Renal cortex interstitium (tissue), 15 donors: ENCODE measurements around the gene CHEK2. TPM values are rescaled to one million over a fixed set of nuclear protein-coding genes. Genes with fewer than 3 reads are reported as not detected.
"Not testable (repeated sequence)": the region's sequence is repeated elsewhere in the genome, so short reads cannot be mapped to it uniquely, and the experiment has no call there.

Experiments used
- DNase-seq, 11 donors: peaks; one replicate each; pipeline ENCODE4 v3.0.0-alpha.2; 2013; ENCODE audit warnings: low read depth in 9 of 11, low spot score in 4 of 11; ENCODE audit errors: extremely low read depth in 1 of 11
- long read RNA-seq, 16 experiments: transcript quantifications; one replicate each; lab custom pipeline, GENCODE V29; 2026
- polyA plus RNA-seq, 3 donors: library from polyadenylated mRNA; unstranded; fragments of 120-200 nt; gene quantifications; one replicate each; pipeline ENCODE4 v1.2.1, GENCODE V29; 2013; ENCODE audit not compliant: insufficient read length in 3 of 3

The CHEK2 gene
- polyA plus RNA-seq: 10 to 100 TPM; 15.9 to 18.4 (median 16.8) TPM
- long read RNA-seq, donor 1, partial matches to known transcripts: 0 of 1 reads
- long read RNA-seq, donor 1, other reads (novel, unspliced or antisense): 0 of 1 reads
- long read RNA-seq, donor 2, partial matches to known transcripts: 0 of 3 reads
- long read RNA-seq, donor 2, other reads (novel, unspliced or antisense): 0 of 3 reads
- long read RNA-seq, donor 3, partial matches to known transcripts: 0 of 3 reads
- long read RNA-seq, donor 3, other reads (novel, unspliced or antisense): 0 of 3 reads
- long read RNA-seq, donor 4, partial matches to known transcripts: 11 of 14 reads
- long read RNA-seq, donor 4, other reads (novel, unspliced or antisense): 0 of 14 reads
- long read RNA-seq, donor 5, partial matches to known transcripts: 12 of 14 reads
- long read RNA-seq, donor 5, other reads (novel, unspliced or antisense): 0 of 14 reads
- long read RNA-seq, donor 6, partial matches to known transcripts: 7 of 10 reads
- long read RNA-seq, donor 6, other reads (novel, unspliced or antisense): 0 of 10 reads
- long read RNA-seq, donor 7, partial matches to known transcripts: 29 of 58 reads
- long read RNA-seq, donor 7, other reads (novel, unspliced or antisense): 25 of 58 reads
- long read RNA-seq, donor 8, partial matches to known transcripts: 10 of 15 reads
- long read RNA-seq, donor 8, other reads (novel, unspliced or antisense): 0 of 15 reads
- long read RNA-seq, donor 9, partial matches to known transcripts: 10 of 11 reads
- long read RNA-seq, donor 9, other reads (novel, unspliced or antisense): 0 of 11 reads
- long read RNA-seq, donor 10, partial matches to known transcripts: 10 of 13 reads
- long read RNA-seq, donor 10, other reads (novel, unspliced or antisense): 0 of 13 reads
- long read RNA-seq, donor 11, partial matches to known transcripts: 8 of 12 reads
- long read RNA-seq, donor 11, other reads (novel, unspliced or antisense): 0 of 12 reads
- long read RNA-seq, donor 12, partial matches to known transcripts: 11 of 13 reads
- long read RNA-seq, donor 12, other reads (novel, unspliced or antisense): 0 of 13 reads
- long read RNA-seq, donor 13, partial matches to known transcripts: 9 of 14 reads
- long read RNA-seq, donor 13, other reads (novel, unspliced or antisense): 0 of 14 reads
- long read RNA-seq, donor 14, partial matches to known transcripts: 11 of 16 reads
- long read RNA-seq, donor 14, other reads (novel, unspliced or antisense): 0 of 16 reads
- long read RNA-seq, donor 15, partial matches to known transcripts: 0 of 1 reads
- long read RNA-seq, donor 15, other reads (novel, unspliced or antisense): 0 of 1 reads
- long read RNA-seq, donor 16, partial matches to known transcripts: 26 of 33 reads
- long read RNA-seq, donor 16, other reads (novel, unspliced or antisense): 0 of 33 reads

DNA sequence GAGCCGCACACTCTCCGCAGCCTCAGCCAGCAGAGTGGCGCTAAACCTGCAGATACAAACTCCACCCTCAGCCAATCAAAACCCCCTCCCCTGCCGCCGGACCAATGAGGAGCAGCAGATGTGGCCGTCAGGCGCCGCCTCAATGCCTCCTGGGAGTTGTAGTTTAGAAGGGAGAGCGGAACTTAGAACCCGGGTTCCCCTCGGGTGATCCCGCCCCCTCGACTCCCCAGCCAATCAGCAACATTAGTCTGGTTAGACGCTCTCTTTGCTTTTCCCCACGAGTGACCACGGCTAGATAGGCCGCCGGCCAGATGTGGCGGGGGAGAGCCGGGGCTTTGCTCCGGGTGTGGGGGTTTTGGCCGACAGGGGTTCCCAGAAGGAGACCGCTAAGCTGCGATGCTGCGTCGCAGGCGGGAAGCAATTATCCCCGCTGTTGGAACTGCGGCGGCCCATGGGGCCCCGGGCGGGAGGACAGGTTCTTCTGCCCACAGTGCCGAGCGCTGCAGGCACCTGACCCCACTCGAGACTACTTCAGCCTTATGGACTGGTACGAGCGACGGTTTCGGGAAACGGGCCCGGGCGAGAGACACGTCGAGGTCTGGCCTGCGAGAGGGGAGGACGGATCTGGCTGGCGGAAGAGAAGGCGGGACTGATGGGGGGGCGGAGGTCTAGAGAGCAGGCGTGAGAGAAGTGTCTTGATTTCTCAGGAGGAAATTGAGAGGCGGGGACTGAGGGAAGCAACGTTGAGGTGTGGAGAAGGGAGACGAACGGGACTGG is at the start of gene CHEK2, which contains the start of gene HSCB:
Gene CHEK2, minus strand, starts transcription at position 36 of the 777 bp plus-strand sequence. CDS start 7,099 bp downstream, outside the sequence.
Gene HSCB, plus strand, starts transcription at position 255 of the 777 bp plus-strand sequence. Its CDS starts 57 bp downstream, at position 312.
- DNase-seq: peak; percentile 94 to 99 (median 97)

DNA sequence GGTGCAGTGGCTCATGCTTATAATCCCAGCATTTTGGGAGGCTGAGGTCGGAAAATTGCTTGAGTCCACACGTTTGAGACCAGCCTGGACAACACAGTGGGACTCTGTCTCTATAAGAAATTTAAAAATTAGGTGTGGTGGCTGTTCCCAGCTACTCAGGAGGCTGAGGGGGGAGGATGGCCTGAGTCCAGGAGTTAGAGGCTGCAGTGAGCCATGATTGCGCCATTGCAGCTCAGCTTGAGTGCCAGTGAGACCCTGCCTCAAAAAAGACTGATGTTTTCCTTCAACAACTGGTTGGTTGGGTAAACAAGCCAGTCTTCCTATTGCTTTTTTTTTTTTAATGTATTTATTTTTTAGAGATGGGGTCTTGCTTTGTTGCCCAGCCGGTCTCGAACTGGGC is 49.5 kb upstream of the CHEK2 start:
- DNase-seq: no peak

- no peak for DNase-seq
These were observed 47.0 kb upstream of the CHEK2 start for GRCh38 chr22:28788601-28789000.

GRCh38 chr22:28783786-28784671 is 42.4 kb upstream of the CHEK2 start:
- DNase-seq: peak in 1 of 11 donors; percentile 38

DNA sequence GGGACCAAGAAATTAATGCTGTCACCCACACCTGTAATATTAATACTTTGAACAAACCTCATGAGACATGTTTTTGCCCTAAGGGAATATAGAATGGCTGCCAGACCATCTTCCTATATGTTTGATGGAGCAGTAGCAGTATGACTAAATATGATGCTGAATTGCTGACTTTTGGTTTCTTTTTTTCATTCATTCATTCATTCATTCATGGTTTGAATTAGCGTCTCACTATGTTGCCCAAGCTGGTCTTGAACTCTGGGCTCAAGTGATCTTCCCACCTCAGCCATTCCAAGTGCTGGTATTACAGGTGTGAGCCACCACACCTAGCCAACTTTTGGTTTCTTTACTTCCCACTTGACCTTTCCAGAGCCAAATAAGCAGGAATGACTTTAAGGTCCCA is 38.7 kb upstream of the CHEK2 start:
- DNase-seq: no peak

- no peak for DNase-seq
These were observed 38.2 kb upstream of the CHEK2 start for GRCh38 chr22:28779833-28780232.

- DNase-seq: no peak
These were observed 32.8 kb upstream of the CHEK2 start for GRCh38 chr22:28774378-28774777.

- DNase-seq: peak in 1 of 11 donors; percentile 9
These were observed 31.8 kb upstream of the CHEK2 start for GRCh38 chr22:28773461-28773867.

- peak; percentile 85 to 96 (median 93) for DNase-seq
These were observed 31.2 kb upstream of the CHEK2 start, which contains the start of gene CCDC117 for GRCh38 chr22:28772633-28773460. TSS of gene CCDC117 (plus strand) at chr22:28772695. CDS start at chr22:28772850, 155 bp downstream.

- DNase-seq: no peak
These were observed 29.7 kb upstream of the CHEK2 start for GRCh38 chr22:28771195-28771791.

- DNase-seq: no peak
These were observed 27.9 kb upstream of the CHEK2 start for GRCh38 chr22:28769394-28770085.

DNA sequence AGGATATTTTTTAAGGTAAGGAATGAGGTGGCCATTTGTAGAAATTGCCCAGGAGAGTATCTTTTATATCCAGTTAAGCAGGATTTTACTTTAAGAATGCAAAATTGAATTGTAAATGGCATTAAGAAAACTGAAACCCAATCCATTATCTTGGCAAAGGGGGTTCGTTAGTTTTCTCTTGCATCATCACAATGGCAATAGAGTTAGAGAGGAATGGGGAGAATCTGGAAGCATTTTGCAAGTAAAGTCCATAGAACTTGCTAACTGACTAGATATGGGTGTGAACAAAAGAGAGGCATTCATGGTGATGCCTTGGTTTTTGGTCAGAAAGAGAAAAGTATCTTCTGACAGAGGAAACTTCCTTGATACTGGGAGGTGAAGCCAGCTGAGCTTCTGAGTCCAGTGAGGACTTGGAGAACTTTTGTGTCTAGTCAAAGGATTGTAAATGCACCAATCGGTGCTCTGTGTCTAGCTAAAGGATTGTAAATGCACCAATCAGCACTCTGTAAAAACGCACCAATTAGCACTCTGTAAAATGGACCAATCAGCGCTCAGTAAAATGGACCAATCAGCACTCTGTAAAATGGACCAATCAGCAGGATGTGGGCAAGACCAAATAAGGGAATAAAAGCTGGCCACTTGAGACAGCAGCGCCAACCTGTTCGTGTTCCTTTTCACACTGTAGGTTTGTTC is 27.2 kb upstream of the CHEK2 start:
- no peak for DNase-seq

DNA sequence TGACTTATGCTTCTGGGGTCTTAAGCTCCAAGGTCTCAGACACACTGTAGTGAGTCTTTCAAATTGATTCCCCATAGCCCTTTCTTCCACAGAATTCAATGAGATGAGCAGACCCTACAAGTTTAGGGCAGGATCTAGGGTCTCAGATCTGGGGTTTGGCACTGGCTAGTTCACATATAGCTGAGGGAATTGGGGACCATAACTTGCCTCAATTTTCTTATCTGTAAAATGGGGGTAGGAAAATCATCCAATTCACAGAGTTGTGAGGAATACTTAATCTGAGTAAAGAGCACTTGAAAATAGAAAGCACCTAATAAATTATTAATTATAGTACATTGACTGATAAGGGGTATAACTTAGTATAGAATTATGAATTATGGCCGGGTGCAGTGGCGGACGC is 25.0 kb upstream of the CHEK2 start:
- DNase-seq: no peak

DNA sequence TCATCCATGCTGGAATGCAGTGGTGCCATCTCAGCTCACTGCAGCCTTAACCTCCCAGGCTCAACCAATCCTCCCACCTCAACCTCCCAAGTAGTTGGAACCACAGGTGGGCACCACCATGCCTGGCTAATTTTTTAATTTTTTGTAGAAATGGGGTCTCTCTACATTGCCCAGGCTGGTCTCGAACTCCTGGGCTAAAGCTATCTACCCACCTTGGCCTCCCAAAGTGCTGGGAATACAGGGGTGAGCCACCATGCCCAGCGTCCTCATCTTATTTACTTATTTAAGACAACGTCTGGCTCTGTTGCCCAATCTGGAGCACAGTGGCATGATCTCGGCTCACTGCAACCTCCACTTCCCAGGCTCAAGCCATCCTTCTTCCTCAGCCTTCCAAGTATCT is 20.4 kb upstream of the CHEK2 start:
- DNase-seq: not testable (repeated sequence)

DNA sequence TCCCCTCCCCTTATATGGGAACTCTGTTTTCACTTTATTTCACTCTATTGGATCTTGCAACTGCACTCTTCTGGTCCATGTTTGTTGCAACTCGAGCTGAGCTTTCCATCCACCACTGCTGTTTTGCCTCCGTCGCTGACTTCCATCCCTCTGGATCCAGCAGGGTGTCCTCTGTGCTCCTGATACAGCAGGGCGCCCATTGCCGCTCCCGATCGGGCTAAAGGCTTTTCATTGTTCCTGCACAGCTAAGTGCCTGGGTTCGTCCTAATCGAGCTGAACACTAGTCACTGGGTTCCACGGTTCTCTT is 19.8 kb upstream of the CHEK2 start:
- DNase-seq: no peak
